Gastrocnemius medialis (tissue), 4 donors: ENCODE results near the gene PDAP1. TPM values are rescaled to one million over a fixed set of nuclear protein-coding genes. Genes with fewer than 3 reads are reported as not detected.
A peak's percentile ranks its signal among the peaks of the same experiment; 100 is the strongest.

ENCODE experiments used
- ATAC-seq, 2 donors: fragments of 150-250 bp; one replicate each; pipeline ENCODE4 v1.9.1; 2016
- DNase-seq, 2 donors: peaks; one replicate each; pipeline ENCODE4 v3.0.0-alpha.2; 2019
- H3K27ac ChIP-seq, 4 donors: fragments of 200-600 bp; sonication (generic); 1 replicate in 1 of 4; 2 replicates in 3 of 4; pipeline ENCODE4 v1.5.1; 2016 to 2018; ENCODE audit warnings: mild to moderate bottlenecking in 2 of 4, moderate library complexity in 1 of 4
- H3K27me3 ChIP-seq, 3 donors: fragments of 200-600 bp; sonication (generic) in 2 of 3; 1 replicate in 1 of 3; 2 replicates in 2 of 3; pipeline versions ENCODE4 v1.5.1 to v1.6.0; 2016 to 2019; ENCODE audit warnings: mild to moderate bottlenecking in 1 of 3, moderate library complexity in 1 of 3
- H3K36me3 ChIP-seq, 2 donors: fragments of 200-600 bp; sonication (generic) in 1 of 2; one replicate each; pipeline ENCODE4 v1.5.1; 2017 to 2018
- H3K4me1 ChIP-seq, 2 donors: fragments of 200-600 bp; sonication (generic) in 1 of 2; one replicate each; pipeline ENCODE4 v1.5.1; 2016 to 2017; ENCODE audit warnings: mild to moderate bottlenecking in 2 of 2
- H3K4me3 ChIP-seq, 4 donors: fragments of 200-600 bp; sonication (generic) in 3 of 4; 1 replicate in 1 of 4; 2 replicates in 3 of 4; pipeline ENCODE4 v1.5.1; 2016 to 2019; ENCODE audit warnings: mild to moderate bottlenecking in 2 of 4
- H3K9me3 ChIP-seq, 3 donors: fragments of 200-600 bp; sonication (generic) in 2 of 3; 1 replicate in 1 of 3; 2 replicates in 2 of 3; pipeline ENCODE4 v1.5.1; 2016 to 2019
- POLR2A ChIP-seq, 2 donors: fragments of 450-650 bp; IDR thresholded peaks; one replicate each; pipeline ENCODE4 v1.6.1; 2017; ENCODE audit warnings: antibody characterized with exemption in 2 of 2, mild to moderate bottlenecking in 2 of 2, moderate library complexity in 2 of 2
- in situ Hi-C, 4 donors: fragments of 200-750 bp; cut with MboI; loops; one replicate each; pipeline versions ENCODE4 v1.15.0 to v1.8.0; 2017; ENCODE audit warnings: low sequenced_read_pairs in 4 of 4
- intact Hi-C: fragments of 100-400 bp; cut with DNase I; formaldehyde crosslinking; loops from one replicate; pipeline ENCODE4 v1.15.1; 2023; ENCODE audit warnings: low total_unique reads
- total RNA-seq, 4 donors: library from RNA; depleted of rRNA; stranded (reverse); fragments of >200 nt; gene quantifications; one replicate each; pipeline versions ENCODE4 v1.1.0 to v1.2.3, GENCODE V29; 2016
- TF ChIP-seq, protein P1 (sequence below), 5 experiments: fragments of 450-650 bp in 3 of 5; fragments of 200-600 bp in 2 of 5; sonication (generic) in 2 of 5; IDR thresholded peaks in 4 of 5; conservative IDR thresholded peaks in 1 of 5; 1 replicate in 4 of 5; 2 replicates in 1 of 5; pipeline ENCODE4 v1.5.1; 2016 to 2019; ENCODE audit warnings: antibody characterized with exemption in 5 of 5, mild to moderate bottlenecking in 3 of 5, moderate library complexity in 3 of 5

The PDAP1 gene, protein sequence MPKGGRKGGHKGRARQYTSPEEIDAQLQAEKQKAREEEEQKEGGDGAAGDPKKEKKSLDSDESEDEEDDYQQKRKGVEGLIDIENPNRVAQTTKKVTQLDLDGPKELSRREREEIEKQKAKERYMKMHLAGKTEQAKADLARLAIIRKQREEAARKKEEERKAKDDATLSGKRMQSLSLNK
- total RNA-seq = 100 to 1,000 TPM in 3 of 4 donors, 10 to 100 TPM in 1; 81.7 to 258 (median 198) TPM

DNA sequence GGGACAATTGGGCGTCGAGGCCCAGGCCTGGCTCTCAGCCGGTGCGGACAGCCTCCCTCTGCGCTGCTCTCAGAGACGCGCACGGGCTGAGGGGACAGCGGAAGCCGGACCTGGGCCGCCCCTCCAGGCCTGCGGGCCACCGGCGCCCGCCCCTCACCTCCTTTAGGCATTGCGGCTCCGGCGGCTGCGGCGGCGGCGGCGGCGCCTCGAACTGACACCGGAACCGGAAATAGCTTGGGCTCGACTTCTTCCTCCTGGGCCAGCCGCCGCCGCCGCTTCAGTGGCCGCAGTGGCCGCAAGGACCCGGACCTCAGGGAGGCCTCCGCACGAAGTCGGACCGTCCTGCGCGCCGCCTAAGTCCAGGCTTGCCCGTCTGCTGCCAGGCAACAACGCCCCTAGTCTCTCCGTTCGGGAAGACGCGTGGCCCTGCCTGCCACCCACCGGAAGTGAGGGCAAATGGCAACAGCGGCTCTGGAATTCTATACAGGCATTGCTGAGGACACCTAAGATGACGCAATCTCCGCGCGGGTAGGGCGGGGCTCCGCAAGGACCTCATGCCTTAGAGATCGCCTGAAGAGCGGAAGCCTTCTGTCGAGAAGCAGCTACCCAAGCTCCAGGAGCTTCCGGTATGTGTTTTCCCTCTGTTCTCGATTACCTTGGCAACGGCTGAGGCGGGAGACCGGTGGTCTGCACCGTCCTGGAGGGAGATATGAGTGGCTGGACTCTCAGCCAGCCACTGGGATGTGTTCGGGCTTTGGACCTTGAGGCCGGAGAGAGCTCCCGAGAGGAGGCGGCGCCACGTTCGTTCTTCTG lies at the start of gene PDAP1, which contains the start of gene BUD31:
TSS of gene PDAP1 (minus strand) at position 219 of the 813 bp plus-strand sequence. CDS start at position 170, 49 bp downstream.
TSS of gene BUD31 (plus strand) at position 591 of the 813 bp plus-strand sequence. CDS start 2,124 bp downstream, outside the sequence.
- in situ Hi-C loops (no loop called here), intact Hi-C loops (loop anchor here (1.0 to 5.0 kb wide), 5 partner anchors 15 to 96 kb away; partner anchors contain the start of genes ARPC1A, CPSF4, PTCD1 and ZKSCAN5)
- TF ChIP-seq, protein P1, sequence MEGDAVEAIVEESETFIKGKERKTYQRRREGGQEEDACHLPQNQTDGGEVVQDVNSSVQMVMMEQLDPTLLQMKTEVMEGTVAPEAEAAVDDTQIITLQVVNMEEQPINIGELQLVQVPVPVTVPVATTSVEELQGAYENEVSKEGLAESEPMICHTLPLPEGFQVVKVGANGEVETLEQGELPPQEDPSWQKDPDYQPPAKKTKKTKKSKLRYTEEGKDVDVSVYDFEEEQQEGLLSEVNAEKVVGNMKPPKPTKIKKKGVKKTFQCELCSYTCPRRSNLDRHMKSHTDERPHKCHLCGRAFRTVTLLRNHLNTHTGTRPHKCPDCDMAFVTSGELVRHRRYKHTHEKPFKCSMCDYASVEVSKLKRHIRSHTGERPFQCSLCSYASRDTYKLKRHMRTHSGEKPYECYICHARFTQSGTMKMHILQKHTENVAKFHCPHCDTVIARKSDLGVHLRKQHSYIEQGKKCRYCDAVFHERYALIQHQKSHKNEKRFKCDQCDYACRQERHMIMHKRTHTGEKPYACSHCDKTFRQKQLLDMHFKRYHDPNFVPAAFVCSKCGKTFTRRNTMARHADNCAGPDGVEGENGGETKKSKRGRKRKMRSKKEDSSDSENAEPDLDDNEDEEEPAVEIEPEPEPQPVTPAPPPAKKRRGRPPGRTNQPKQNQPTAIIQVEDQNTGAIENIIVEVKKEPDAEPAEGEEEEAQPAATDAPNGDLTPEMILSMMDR (IDR thresholded peaks at IDR 0.05 in 4 of 5, conservative IDR thresholded peaks at IDR 0.05 in 1 of 5) = peak in 4 of 5 experiments; percentile 3 to 34 (median 22)
- TF ChIP-seq POLR2A (IDR thresholded peaks at IDR 0.05) = peak; percentile 84 to 95
- Histone ChIP-seq H3K27me3 (no peaks in the 10 kb centered on the region), H3K9me3 (no peaks in the 10 kb centered on the region), H3K4me1 (peaks cover 40 to 43% of the 10 kb centered on the region in 2 donors), H3K4me3 (peak within 1 kb of the TSS; percentile 96 to 100 (median 99)), H3K36me3 (peaks cover 0 to 47% of the 10 kb centered on the region in 2 donors), H3K27ac (peak within 1 kb of the TSS; percentile 93 to 99 (median 96))
- peak; percentile 88 to 93 for DNase-seq
- ATAC-seq = peak; percentile 92 to 93

DNA sequence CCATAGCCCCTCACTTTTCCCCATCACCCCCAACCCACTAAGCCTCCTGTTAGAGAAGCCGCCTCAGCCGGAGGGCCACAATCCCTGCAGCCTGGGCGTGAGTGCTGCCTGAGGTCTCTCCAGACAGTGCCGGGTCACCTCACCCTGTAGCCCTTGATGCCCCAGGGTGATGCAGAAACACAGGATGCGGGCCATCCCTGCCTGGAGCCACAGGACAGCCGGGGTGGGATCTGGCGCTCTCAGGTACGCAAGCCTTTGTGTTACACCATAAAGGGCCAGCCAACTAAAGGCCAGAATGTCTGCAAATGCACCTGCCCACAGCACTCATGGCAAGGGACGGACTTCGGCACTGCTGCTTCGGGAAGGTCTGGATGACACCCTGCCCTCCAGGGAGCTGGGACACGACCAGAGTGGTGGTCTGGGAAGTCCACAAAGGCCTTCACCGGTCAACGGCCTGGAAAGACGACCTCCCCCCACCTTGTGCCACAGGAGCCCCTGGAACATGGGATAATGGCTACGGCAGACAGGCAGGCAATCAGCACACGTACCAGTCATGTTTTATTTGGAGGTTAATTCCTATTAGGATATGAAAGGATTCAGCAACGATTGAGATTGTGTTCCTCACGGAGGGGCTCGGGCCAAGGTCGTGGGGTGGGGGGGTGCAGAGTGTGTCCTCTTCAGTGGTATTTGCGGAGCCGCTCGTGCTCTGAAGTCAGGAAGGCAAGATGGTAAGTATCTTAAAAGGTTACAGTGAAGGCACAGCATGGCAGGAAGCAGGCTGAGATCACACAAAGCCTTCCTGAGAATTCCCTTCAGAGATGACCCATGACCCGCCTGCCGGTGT lies 49.5 kb upstream of the PDAP1 start:
- TF ChIP-seq, protein P1 (IDR thresholded peaks at IDR 0.05 in 4 of 5, conservative IDR thresholded peaks at IDR 0.05 in 1 of 5) = no peak
- TF ChIP-seq POLR2A (IDR thresholded peaks at IDR 0.05) = no peak
- no peak overlapping the region for H3K27ac ChIP-seq
- no peak for DNase-seq
- in situ Hi-C loops = no loop called here
- no peak overlapping the region for H3K4me3 ChIP-seq
- H3K27me3 ChIP-seq = no peaks in the 10 kb centered on the region
- intact Hi-C loops = no loop called here
- peaks cover 2 to 62% of the 10 kb centered on the region in 2 donors for H3K36me3 ChIP-seq
- peaks cover 12 to 21% of the 10 kb centered on the region in 2 donors for H3K4me1 ChIP-seq
- no peaks in the 10 kb centered on the region for H3K9me3 ChIP-seq
- ATAC-seq = no peak

DNA sequence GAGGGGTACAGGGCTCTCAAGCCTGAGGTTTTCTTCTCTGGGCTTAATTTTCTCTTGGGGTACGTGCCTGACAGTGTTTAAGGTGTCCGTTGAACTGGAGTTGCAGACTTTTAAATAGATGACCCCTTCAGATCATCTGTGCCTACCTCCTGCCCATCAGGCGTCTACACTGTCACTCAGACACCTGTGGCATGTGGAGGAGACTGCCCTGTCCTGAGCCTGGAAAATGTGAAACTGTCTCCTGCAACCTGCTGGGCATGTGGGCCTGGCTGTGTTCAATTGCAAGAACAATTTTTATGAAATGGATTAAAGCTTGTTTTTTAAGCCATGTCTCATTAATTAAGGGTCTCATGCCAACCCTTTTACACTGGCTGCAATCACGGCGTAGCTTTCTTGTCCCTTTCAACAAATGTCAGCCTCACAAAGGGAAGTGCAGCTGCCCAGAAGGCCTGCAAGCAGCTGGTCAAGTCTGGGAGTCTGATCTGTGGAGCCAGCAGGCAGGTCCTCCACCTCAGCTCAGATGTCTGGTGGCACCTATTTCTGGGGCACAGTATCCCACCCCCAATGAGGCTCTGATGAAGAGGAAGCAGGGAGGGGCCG lies 48.8 kb upstream of the PDAP1 start:
- Histone ChIP-seq H3K27ac (peak overlapping the region in 1 of 4 donors; percentile 48), H3K9me3 (no peaks in the 10 kb centered on the region), H3K36me3 (peaks cover 2 to 62% of the 10 kb centered on the region in 2 donors), H3K4me3 (no peak overlapping the region), H3K4me1 (peaks cover 12 to 17% of the 10 kb centered on the region in 2 donors), H3K27me3 (no peaks in the 10 kb centered on the region)
- in situ Hi-C loops = no loop called here
- TF ChIP-seq, protein P1 (IDR thresholded peaks at IDR 0.05 in 4 of 5, conservative IDR thresholded peaks at IDR 0.05 in 1 of 5) = no peak
- TF ChIP-seq POLR2A (IDR thresholded peaks at IDR 0.05) = no peak
- ATAC-seq (no peak), DNase-seq (no peak)
- intact Hi-C loops = no loop called here

DNA sequence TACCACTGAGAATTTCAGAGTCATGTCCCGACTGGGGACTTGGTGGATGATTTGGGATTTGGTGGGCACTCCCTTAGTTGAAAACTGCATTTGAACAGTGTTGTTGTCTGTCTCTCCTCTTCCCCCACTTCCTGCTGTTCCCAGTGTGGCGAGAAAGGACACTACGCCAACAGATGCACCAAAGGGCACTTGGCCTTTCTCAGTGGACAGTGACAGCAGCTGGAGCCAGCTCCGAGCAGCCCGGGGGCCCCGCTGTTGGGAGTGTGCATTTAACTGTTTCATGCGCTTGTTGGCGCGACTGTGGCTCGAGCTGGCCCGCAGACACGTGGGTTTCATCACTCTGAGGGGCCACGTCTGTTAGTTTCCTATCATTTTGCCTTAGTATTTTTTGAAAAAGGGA lies 47.9 kb upstream of the PDAP1 start:
- no peaks in the 10 kb centered on the region for H3K27me3 ChIP-seq
- in situ Hi-C loops (no loop called here), intact Hi-C loops (no loop called here)
- no peak overlapping the region for H3K4me3 ChIP-seq
- H3K27ac ChIP-seq = peak overlapping the region in 1 of 4 donors; percentile 48
- no peak for ATAC-seq
- peaks cover 11 to 17% of the 10 kb centered on the region in 2 donors for H3K4me1 ChIP-seq
- no peaks in the 10 kb centered on the region for H3K9me3 ChIP-seq
- peaks cover 2 to 63% of the 10 kb centered on the region in 2 donors for H3K36me3 ChIP-seq
- no peak for TF ChIP-seq POLR2A (IDR thresholded peaks at IDR 0.05)
- TF ChIP-seq, protein P1 (IDR thresholded peaks at IDR 0.05 in 4 of 5, conservative IDR thresholded peaks at IDR 0.05 in 1 of 5) = no peak
- DNase-seq = no peak
